SK-N-SH treated with all-trans-retinoic acid at 6 μM for 48 hours (cell line): ENCODE results near the gene UQCR11.

ENCODE experiments used
- ATAC-seq: fragments of 200-7000 bp; cut with Tn5 transposase; 3 replicates; pipeline ENCODE4 v1.9.1; 2020; ENCODE audit warnings: mild to moderate bottlenecking, moderate library complexity
- BACH2 ChIP-seq: fragments of 250-450 bp; sonication (Bioruptor Pico); IDR thresholded peaks from 2 replicates; pipeline ENCODE4 v1.9.0; 2021; ENCODE audit warnings: mild to moderate bottlenecking, borderline replicate concordance
- CREB5 ChIP-seq: fragments of 250-450 bp; sonication (Bioruptor Pico); IDR thresholded peaks from 2 replicates; pipeline ENCODE4 v1.5.1; 2020; ENCODE audit warnings: low read depth, mild to moderate bottlenecking, moderate library complexity
- CSDC2 ChIP-seq: fragments of 250-450 bp; sonication (Bioruptor Pico); IDR thresholded peaks from 2 replicates; pipeline ENCODE4 v1.5.0; 2020; ENCODE audit warnings: mild to moderate bottlenecking, moderate library complexity
- ESRRG ChIP-seq: fragments of 250-450 bp; sonication (Bioruptor Pico); IDR thresholded peaks from 2 replicates; pipeline ENCODE4 v1.6.1; 2021; ENCODE audit warnings: mild to moderate bottlenecking
- GLIS3 ChIP-seq: fragments of 250-450 bp; sonication (Bioruptor Pico); IDR thresholded peaks from 2 replicates; pipeline ENCODE4 v1.5.0; 2020; ENCODE audit warnings: mild to moderate bottlenecking, moderate library complexity
- OSR1 ChIP-seq: fragments of 250-450 bp; sonication (Bioruptor Pico); IDR thresholded peaks from 2 replicates; pipeline ENCODE4 v1.8.0; 2022; ENCODE audit warnings: moderate library complexity, mild to moderate bottlenecking, inconsistent platforms
- PPARA ChIP-seq: fragments of 250-450 bp; sonication (Bioruptor Pico); IDR thresholded peaks from 2 replicates; pipeline ENCODE4 v1.5.0; 2020; ENCODE audit warnings: mild to moderate bottlenecking, borderline replicate concordance
- TCF4 ChIP-seq: fragments of 250-450 bp; sonication (Bioruptor Pico); IDR thresholded peaks from 2 replicates; pipeline ENCODE4 v1.8.0; 2021; ENCODE audit warnings: mild to moderate bottlenecking, moderate library complexity, borderline replicate concordance
- TOX ChIP-seq: fragments of 250-450 bp; sonication (Bioruptor Pico); IDR thresholded peaks from 2 replicates; pipeline ENCODE4 v1.8.0; 2021; ENCODE audit warnings: mild to moderate bottlenecking, moderate library complexity, borderline replicate concordance
- TSHZ2 ChIP-seq: fragments of 250-450 bp; sonication (Bioruptor Pico); IDR thresholded peaks from 2 replicates; pipeline ENCODE4 v1.5.0; 2020; ENCODE audit warnings: mild to moderate bottlenecking, moderate library complexity
- ZFP3 ChIP-seq: fragments of 250-450 bp; sonication (Bioruptor Pico); IDR thresholded peaks from 2 replicates; pipeline ENCODE4 v1.5.0; 2020; ENCODE audit warnings: mild to moderate bottlenecking, moderate library complexity
- ZFP30 ChIP-seq: fragments of 450-650 bp; formaldehyde crosslinking; IDR thresholded peaks from 2 replicates; pipeline ENCODE4 v1.5.0; 2022; ENCODE audit warnings: mild to moderate bottlenecking, moderate library complexity
- ZNF565 ChIP-seq: fragments of 450-650 bp; formaldehyde crosslinking; conservative IDR thresholded peaks from 2 replicates; pipeline ENCODE4 v1.5.0; 2020; ENCODE audit warnings: low read depth, mild to moderate bottlenecking, moderate library complexity
- ZNF70 ChIP-seq: fragments of 450-650 bp; formaldehyde crosslinking; IDR thresholded peaks from 2 replicates; pipeline ENCODE4 v1.5.0; 2020; ENCODE audit warnings: mild to moderate bottlenecking, moderate library complexity
- TF ChIP-seq, protein P1 (sequence below): fragments of 250-450 bp; sonication (Bioruptor Pico); IDR thresholded peaks from 2 replicates; pipeline ENCODE4 v1.8.0; 2021; ENCODE audit warnings: low read depth, mild to moderate bottlenecking, moderate library complexity, borderline replicate concordance
- TF ChIP-seq, protein P2 (sequence below): fragments of 250-450 bp; sonication (Bioruptor Pico); IDR thresholded peaks from 2 replicates; pipeline ENCODE4 v1.5.1; 2021; ENCODE audit warnings: mild to moderate bottlenecking, moderate library complexity

The UQCR11 gene

DNA sequence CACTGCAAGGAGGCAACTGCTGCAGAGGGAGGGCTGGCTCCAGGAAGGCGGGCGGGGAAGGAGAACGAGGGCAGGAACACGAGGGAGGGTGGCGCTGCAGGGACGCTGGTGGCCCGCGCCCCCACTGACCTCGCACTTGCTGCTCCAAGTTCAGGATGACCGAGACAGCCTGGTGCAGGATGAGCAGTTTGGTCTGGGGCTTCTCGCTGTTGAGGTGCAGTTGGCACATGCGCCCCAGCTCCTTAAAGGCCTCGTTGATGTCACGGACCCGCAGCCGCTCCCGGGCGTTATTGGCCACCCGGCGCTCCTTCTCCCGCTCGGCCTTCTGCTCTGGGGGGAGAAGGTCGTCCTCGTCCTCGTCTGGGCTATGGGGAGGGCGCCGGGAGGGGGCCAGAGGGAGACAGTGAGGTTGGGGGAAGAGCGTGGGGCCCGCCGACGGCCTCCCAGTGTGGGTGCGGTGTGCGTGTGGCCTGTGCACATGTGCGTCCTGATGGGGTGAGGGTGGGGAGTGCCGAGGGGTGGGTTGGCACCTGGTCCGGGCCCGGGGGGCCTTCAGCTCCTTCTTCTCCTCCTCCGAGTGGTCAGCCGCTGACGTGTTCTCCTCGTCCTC lies 10.0 kb upstream of the UQCR11 start (continued):
- no peak for TF ChIP-seq BACH2
- TF ChIP-seq, all 23 proteins: peak for 0

DNA sequence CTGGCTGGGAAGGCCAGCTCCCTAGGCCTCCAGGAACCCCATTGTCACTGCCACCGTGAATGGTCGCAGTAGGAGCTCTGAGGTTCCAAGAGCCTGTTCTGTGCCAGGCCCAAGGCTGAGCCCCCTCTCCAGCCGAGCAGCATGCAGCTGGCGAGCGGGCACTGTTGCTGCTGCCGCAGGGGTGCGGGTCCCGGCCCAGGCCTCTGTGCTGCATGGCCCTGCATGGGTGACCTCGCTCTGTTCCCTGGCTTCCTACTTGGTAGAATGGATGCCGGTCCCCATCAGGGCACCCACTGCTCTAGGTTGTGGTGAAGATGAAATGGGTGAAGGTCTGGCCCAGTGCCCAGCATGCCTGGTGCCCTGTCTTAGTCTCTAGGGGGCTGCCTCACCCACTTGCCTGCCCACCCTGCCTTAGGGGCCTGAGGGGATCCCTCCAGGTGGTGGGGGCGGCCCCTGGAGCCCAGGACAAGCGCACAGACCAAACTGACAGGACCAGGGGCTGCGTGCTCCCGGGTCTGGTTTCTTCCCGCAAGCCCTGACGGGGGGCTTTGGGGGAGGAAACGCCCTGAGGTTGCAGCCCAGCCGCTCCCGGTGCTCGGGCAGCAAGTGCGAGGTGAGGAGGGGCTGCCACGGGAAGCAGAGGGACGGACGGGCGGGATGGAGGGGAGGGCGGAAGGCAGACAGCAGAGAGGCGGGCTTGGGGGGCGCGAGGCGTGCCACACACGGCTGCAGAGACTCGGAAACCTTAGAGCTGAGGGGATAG lies 8.7 kb upstream of the UQCR11 start:
- ATAC-seq: no peak
- TF ChIP-seq, protein P1, sequence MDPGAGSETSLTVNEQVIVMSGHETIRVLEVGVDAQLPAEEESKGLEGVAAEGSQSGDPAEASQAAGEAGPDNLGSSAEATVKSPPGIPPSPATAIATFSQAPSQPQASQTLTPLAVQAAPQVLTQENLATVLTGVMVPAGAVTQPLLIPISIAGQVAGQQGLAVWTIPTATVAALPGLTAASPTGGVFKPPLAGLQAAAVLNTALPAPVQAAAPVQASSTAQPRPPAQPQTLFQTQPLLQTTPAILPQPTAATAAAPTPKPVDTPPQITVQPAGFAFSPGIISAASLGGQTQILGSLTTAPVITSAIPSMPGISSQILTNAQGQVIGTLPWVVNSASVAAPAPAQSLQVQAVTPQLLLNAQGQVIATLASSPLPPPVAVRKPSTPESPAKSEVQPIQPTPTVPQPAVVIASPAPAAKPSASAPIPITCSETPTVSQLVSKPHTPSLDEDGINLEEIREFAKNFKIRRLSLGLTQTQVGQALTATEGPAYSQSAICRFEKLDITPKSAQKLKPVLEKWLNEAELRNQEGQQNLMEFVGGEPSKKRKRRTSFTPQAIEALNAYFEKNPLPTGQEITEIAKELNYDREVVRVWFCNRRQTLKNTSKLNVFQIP (CRISPR knock-in tag): no peak
- TF ChIP-seq CREB5 (CRISPR knock-in tag): no peak
- TF ChIP-seq PPARA (CRISPR knock-in tag): no peak
- TF ChIP-seq ZNF565 (CRISPR knock-in tag): no peak
- no peak for TF ChIP-seq BACH2
- TF ChIP-seq TOX: no peak
- TF ChIP-seq GLIS3: no peak
- TF ChIP-seq TSHZ2 (CRISPR knock-in tag): no peak
- TF ChIP-seq CSDC2: no peak
- no peak for TF ChIP-seq ZFP3 (CRISPR knock-in tag)
- TF ChIP-seq OSR1 (CRISPR knock-in tag): no peak

GRCh38 chr19:1613146-1613545 lies 7.9 kb upstream of the UQCR11 start:
- ATAC-seq: no peak
- no peak for TF ChIP-seq TCF4

GRCh38 chr19:1612114-1613086 lies 7.1 kb upstream of the UQCR11 start:
- TF ChIP-seq ESRRG (CRISPR knock-in tag) (no peak), ZNF565 (CRISPR knock-in tag) (no peak), GLIS3 (no peak), PPARA (CRISPR knock-in tag) (no peak), BACH2 (no peak), ZNF70 (CRISPR knock-in tag) (no peak), TSHZ2 (CRISPR knock-in tag) (no peak), ZFP30 (no peak), ZFP3 (CRISPR knock-in tag) (no peak), TCF4 (no peak)
- TF ChIP-seq, protein P2, sequence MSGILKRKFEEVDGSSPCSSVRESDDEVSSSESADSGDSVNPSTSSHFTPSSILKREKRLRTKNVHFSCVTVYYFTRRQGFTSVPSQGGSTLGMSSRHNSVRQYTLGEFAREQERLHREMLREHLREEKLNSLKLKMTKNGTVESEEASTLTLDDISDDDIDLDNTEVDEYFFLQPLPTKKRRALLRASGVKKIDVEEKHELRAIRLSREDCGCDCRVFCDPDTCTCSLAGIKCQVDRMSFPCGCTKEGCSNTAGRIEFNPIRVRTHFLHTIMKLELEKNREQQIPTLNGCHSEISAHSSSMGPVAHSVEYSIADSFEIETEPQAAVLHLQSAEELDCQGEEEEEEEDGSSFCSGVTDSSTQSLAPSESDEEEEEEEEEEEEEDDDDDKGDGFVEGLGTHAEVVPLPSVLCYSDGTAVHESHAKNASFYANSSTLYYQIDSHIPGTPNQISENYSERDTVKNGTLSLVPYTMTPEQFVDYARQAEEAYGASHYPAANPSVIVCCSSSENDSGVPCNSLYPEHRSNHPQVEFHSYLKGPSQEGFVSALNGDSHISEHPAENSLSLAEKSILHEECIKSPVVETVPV: no peak
- TF ChIP-seq, all 23 proteins: peak for 0
- no peak for ATAC-seq
